KOPT-K1 (cell line): Measurements from ENCODE around the gene VAV2.

Source experiments
- H3K27ac ChIP-seq: fragments of 200-600 bp; sonication (generic); 2 replicates; pipeline ENCODE4 v1.5.1; 2016; ENCODE audit warnings: antibody characterized with exemption, mild to moderate bottlenecking, low read depth, low read length; ENCODE audit not compliant: poor library complexity, severe bottlenecking
- H3K36me3 ChIP-seq: fragments of 200-600 bp; sonication (generic); 2 replicates; pipeline ENCODE4 v1.5.1; 2017; ENCODE audit warnings: antibody characterized with exemption, mild to moderate bottlenecking, low read length, moderate library complexity; ENCODE audit not compliant: insufficient read depth
- H3K9me3 ChIP-seq: fragments of 200-600 bp; sonication (generic); 2 replicates; pipeline ENCODE4 v1.5.1; 2017; ENCODE audit warnings: antibody characterized with exemption, low read length, mild to moderate bottlenecking; ENCODE audit not compliant: insufficient read depth, poor library complexity, severe bottlenecking

Gene VAV2

GRCh38 chr9:133991964-133992779 is at the start of gene VAV2:
TSS of gene VAV2 (minus strand) at chr9:133992324. CDS start at chr9:133992278, 46 bp downstream.
- H3K9me3 ChIP-seq, result no peaks in the 10 kb centered on the region
- no peaks in the 10 kb centered on the region for H3K36me3 ChIP-seq
- H3K27ac ChIP-seq, result no peak within 1 kb of the TSS

GRCh38 chr9:134041649-134041962 is 49.5 kb upstream of the VAV2 start:
- no peak overlapping the region for H3K27ac ChIP-seq
- peaks cover 18% of the 10 kb centered on the region for H3K9me3 ChIP-seq
- H3K36me3 ChIP-seq, result peaks cover 77% of the 10 kb centered on the region

- H3K36me3 ChIP-seq, result peaks cover 77% of the 10 kb centered on the region
- H3K27ac ChIP-seq, result no peak overlapping the region
Measured at GRCh38 chr9:134040781-134041648, 48.9 kb upstream of the VAV2 start.

GRCh38 chr9:134040176-134040565 is 48.0 kb upstream of the VAV2 start:
- H3K27ac ChIP-seq, result no peak overlapping the region
- H3K9me3 ChIP-seq, result peaks cover 18% of the 10 kb centered on the region
- peaks cover 77% of the 10 kb centered on the region for H3K36me3 ChIP-seq

More at GRCh38 chr9:134040781-134041648, 48.9 kb upstream of the VAV2 start:
- H3K9me3 ChIP-seq, result peaks cover 18% of the 10 kb centered on the region

GRCh38 chr9:134039386-134040175 is 47.5 kb upstream of the VAV2 start:
- Histone ChIP-seq H3K9me3 (peaks cover 18% of the 10 kb centered on the region), H3K27ac (no peak overlapping the region), H3K36me3 (peaks cover 77% of the 10 kb centered on the region)

GRCh38 chr9:134037641-134038040 is 45.5 kb upstream of the VAV2 start:
- no peak overlapping the region for H3K27ac ChIP-seq
- peaks cover 89% of the 10 kb centered on the region for H3K36me3 ChIP-seq
- H3K9me3 ChIP-seq, result peaks cover 18% of the 10 kb centered on the region

GRCh38 chr9:134036130-134036529 is 44.0 kb upstream of the VAV2 start:
- peaks cover 18% of the 10 kb centered on the region for H3K9me3 ChIP-seq
- peaks cover 91% of the 10 kb centered on the region for H3K36me3 ChIP-seq
- no peak overlapping the region for H3K27ac ChIP-seq

- Histone ChIP-seq H3K9me3 (peaks cover 18% of the 10 kb centered on the region), H3K27ac (no peak overlapping the region), H3K36me3 (peaks cover 91% of the 10 kb centered on the region)
Measured at GRCh38 chr9:134035041-134036039, 43.2 kb upstream of the VAV2 start.

GRCh38 chr9:134034215-134035040 is 42.3 kb upstream of the VAV2 start:
- Histone ChIP-seq H3K9me3 (peaks cover 18% of the 10 kb centered on the region), H3K36me3 (peaks cover 89% of the 10 kb centered on the region), H3K27ac (no peak overlapping the region)

GRCh38 chr9:134033516-134034214 is 41.5 kb upstream of the VAV2 start:
- Histone ChIP-seq H3K9me3 (peaks cover 11% of the 10 kb centered on the region), H3K27ac (no peak overlapping the region), H3K36me3 (peaks cover 87% of the 10 kb centered on the region)

GRCh38 chr9:134032456-134033222 is 40.5 kb upstream of the VAV2 start:
- H3K27ac ChIP-seq, result no peak overlapping the region
- peaks cover under 1% of the 10 kb centered on the region for H3K9me3 ChIP-seq
- H3K36me3 ChIP-seq, result peaks cover 76% of the 10 kb centered on the region

GRCh38 chr9:134031783-134032182 is 39.7 kb upstream of the VAV2 start:
- Histone ChIP-seq H3K9me3 (no peaks in the 10 kb centered on the region), H3K36me3 (peaks cover 74% of the 10 kb centered on the region), H3K27ac (no peak overlapping the region)
